ENCODE data around the gene IGIP.
"Not testable (repeated sequence)": the region's sequence is repeated elsewhere in the genome, so short reads cannot be mapped to it uniquely, and the experiment has no call there.

Gene IGIP

DNA sequence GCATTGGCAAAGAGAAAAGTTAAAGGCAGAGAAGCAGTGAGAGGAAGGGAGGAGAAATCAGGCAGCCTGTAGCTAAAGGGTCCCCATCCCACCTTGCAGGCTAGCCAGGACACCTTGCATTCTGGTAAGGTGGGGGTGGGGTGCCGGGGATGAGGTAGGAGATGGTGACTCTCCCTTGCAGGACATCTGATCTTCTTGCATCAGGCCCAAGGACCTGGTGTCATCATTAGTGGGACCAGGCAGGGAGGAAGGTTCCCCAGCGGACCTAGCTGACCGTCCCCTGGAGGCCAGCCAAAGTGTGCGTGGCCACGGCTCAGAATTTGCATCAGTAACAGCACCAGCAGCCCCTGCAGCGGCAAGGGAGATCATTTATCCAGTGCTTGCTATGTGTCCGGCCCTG, 27.5 kb downstream of the IGIP start:
- no peak overlapping the region for H3K4me3 ChIP-seq (ENCODE audit: low read length)
- no peak for TF ChIP-seq ZNF274 (IDR thresholded peaks at IDR 0.05; ENCODE audit: low read depth, low read length)

DNA sequence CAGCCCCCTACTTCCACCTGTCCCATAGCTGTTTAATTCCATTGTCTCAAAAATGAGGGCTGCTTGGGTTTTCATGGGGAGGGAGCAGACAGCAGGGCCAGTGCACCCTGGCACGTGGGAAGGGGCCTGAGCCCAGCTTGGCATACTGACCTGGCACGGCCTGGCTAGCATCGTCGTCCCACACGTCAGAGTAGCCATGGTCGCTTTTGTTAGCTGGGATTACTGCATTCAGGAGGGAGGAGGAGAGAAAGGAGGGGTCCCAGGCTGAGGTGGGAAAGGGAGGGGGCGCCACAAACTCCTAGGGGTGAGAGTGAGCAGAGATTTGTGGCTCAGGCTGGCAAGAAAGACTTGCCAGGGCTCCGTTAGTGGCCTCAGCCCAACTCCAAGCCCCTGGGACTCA, 28.2 kb downstream of the IGIP start:
- no peak overlapping the region for H3K4me3 ChIP-seq (ENCODE audit: low read length)
- no peak for TF ChIP-seq ZNF274 (IDR thresholded peaks at IDR 0.05; ENCODE audit: low read depth, low read length)

DNA sequence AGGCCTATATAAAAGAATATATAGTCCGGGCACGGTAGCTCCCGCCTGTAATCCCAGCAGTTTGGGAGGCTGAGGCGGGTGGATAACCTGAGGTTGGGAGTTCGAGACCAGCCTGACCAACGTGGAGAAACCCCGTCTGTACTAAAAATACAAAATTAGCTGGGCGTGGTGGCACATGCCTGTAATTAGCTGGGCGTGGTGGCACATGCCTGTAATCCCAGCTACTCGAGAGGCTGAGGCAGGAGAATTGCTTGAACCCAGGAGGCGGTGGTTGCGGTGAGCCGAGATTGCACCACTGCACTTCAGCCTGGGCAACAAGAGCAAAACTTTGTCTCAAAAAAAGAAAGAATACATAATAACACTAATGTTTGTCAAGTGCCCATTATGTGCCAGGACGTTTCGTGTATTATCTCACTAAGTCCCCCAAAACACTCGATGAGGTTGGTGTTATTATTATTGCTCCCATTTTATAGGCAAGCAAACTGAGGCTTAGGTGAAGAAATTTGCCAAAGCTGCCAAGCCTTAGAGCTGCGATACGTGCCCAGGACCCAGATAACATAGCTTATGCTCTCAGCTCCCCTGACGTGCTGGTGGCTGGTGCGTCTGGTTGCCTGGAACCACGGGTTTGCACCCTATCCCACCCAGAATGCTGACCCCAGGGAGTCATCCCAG, 29.1 kb downstream of the IGIP start:
- H3K4me3 ChIP-seq (ENCODE audit: low read length): not testable (repeated sequence)

DNA sequence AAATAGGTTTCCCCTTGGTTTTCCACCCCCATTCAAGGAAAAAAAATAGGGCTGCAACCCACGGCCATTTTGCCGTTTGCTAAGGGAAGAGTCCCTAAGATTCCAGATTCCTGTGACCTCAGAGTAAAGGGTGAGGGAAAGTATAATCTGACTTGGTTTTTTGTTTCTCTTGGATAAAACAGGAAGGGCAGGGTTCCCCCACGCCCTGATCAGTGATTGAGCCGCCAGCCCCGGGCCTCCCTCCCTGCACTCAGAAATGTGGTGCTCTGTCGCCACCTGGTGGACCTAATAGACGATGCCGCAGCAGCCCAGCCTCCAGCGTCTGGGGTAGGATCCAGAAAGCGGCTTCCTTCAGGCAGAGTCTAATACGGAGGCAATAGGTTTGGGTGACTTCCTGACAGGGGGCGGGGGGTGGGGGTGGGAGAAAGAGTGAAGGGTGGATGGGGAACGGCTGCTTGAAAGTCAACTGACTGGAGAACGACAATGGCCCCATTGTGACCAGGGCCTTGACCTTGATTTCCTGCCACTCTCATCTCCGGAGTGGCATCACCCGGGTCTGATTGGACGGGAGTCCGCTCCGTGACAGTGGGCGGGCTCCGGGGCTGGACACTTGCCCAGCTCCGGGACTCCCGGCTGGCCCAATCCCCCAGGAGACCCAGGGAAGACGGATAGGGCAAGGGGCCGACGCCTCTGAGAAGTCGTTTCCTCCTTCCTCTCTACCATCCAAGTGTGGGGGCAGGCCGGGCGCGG, 31.5 kb downstream of the IGIP start:
- no peak for TF ChIP-seq ZNF274 (IDR thresholded peaks at IDR 0.05; ENCODE audit: low read depth, low read length)
- H3K4me3 ChIP-seq (ENCODE audit: low read length): no peak overlapping the region

DNA sequence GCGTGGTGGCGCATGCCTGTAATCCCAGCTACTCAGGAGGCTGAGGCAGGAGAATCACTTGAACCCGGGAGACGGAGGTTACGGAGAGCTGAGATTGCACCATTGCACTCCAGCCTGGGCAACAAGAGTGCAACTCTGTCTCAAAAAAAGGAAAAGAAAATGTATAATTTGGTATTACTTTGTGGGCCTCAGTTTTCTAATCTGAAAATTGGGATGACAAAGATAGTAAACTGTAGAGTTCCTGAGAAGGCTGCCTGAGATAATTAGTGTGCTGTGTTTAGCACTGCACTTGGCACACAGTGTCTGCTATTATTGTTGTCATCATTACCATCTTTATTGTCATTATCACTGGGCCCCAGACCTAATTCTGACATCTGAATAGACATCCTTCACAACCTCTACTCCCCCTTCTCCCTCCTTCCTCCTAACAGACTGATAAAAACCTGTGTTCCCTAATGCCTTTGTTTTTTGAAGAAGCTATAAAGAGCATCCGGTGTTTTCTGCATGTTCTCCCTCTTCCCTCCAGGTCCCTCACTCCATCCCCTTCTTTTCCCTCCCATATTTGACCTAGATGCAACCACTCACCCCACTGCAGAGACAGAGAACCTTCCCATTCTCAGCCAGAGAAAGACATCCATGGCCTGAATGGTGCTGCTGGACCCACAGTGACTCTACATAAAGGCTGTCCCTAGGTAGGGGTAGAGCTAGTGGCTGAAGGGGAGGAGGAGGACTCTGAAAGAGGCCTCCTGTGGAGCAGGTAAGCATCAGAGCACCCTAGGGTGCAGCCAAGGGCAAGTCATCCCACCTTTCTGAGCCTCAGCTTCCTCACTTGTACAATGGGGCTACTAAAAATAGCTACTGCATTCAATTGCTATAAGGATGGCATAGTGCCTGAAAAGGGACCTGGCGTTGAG, 33.5 kb downstream of the IGIP start:
- TF ChIP-seq ZNF274 (IDR thresholded peaks at IDR 0.05; ENCODE audit: low read depth, low read length): no peak
- H3K4me3 ChIP-seq (ENCODE audit: low read length): no peak overlapping the region

DNA sequence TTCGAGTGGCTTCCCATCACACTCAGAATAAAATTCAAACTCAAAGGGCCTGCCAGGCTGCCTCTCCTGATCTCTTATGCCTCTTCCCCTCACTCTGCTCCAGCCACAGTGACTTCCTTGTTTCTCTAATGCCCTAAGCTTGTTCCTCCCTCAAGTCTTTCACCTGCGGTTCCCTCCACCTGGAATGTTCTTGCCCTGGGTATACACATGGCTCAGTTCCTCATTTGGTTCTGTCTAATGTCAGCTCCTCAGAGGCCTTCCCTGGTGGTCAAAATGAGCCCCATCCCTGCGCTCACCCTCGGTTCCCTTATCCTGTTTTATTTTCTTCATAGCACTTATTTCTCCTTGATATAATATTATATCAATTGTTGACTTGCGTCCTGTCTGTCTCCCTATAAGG, 36.5 kb downstream of the IGIP start:
- no peak overlapping the region for H3K4me3 ChIP-seq (ENCODE audit: low read length)
- TF ChIP-seq ZNF274 (IDR thresholded peaks at IDR 0.05; ENCODE audit: low read depth, low read length): no peak

DNA sequence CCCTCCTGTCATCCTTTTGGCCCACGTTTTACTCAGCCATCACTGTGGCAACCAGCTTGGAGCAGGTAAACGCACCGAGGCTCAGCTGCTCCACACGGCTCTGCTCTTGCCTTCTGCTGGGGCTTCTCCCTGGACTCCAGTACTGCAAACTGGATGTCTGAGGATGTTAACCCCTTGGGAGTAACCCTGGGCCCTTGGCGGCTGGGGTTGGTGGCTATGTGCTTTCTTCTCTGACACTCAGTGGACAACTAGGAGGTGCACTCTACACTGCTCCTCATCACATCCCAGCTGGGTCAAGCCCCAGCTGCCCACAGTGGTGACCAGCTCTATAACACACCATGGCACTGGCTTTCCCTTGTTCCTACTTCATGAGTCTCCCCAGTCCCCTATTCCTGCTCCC, 37.0 kb downstream of the IGIP start:
- no peak for TF ChIP-seq ZNF274 (IDR thresholded peaks at IDR 0.05; ENCODE audit: low read depth, low read length)
- no peak overlapping the region for H3K4me3 ChIP-seq (ENCODE audit: low read length)

DNA sequence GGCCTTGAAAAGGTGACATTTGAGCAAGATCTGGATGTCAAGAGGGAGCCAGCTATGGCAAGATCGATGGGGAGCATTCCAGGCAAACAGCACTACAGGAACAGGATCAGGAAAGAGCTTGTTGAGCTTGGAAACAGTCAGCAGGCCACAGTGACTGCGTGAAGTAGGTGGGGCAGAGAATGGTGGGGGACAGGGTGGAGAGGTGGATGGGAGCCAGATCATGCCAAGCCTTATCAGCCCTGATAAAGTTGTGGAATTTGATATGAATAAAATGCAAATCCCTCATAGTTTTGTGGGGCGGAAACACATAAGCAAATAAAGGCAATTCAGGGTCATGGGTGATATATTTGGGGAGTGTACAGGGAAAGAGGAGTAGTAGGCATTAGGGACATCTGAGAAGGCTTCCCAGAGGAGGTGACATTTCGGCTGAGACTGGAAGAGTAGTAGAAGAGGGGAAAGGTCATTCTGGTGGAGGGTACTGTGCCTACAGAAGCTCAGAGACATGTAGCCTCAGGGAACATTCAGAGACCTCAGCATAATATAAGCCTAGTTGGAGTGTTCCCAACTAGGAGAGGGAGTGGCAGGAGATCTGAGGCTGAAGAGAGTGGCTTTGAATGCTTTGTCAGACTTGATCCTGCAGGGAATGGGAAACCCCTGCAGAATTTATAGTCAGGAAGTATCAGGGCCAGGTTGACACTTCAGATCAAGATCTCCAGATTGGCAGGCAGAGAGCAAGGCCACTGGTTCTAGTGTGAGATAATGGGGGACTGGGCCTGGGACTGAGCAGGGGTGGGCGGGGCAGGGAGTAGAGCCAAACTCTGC, 39.6 kb downstream of the IGIP start:
- H3K4me3 ChIP-seq (ENCODE audit: low read length): no peak overlapping the region
- no peak for TF ChIP-seq ZNF274 (IDR thresholded peaks at IDR 0.05; ENCODE audit: low read depth, low read length)

DNA sequence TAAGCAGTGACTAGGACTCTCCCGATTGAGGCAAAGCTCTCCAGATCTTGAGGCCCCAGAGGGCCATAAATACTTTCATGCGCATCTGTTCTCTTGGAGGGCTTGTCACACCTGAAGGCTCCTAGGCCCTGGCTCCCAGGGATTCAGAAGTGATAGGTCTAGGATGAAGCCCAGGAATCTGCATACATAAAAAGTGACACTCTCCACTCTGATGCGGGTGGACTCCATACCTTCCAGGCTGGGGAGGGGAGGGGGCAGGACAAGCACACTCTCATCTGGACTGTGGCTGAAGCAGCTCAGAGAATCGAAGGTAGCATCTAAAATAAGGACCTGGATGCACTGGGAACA, 40.2 kb downstream of the IGIP start:
- H3K4me3 ChIP-seq (ENCODE audit: low read length): no peak overlapping the region
- TF ChIP-seq ZNF274 (IDR thresholded peaks at IDR 0.05; ENCODE audit: low read depth, low read length): no peak

DNA sequence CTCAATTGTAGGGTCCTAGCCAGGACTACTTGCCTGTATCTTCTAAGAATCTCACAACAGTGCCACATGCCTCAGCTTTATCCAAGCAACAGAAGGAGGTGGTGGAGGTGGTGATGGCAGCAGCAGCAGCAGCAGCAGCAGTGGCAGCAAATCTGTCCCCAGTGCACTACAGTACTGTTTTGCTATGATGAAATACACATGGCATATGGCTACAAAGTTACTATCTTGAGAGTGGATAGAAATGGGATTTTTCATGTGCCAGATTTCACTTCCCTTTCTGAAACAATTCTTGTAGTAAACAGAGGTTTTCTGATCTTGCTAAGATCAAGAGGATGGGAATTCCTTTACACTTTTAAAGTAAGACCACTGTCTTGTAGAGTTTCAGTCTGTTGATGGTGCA, 41.2 kb downstream of the IGIP start:
- no peak for TF ChIP-seq ZNF274 (IDR thresholded peaks at IDR 0.05; ENCODE audit: low read depth, low read length)

DNA sequence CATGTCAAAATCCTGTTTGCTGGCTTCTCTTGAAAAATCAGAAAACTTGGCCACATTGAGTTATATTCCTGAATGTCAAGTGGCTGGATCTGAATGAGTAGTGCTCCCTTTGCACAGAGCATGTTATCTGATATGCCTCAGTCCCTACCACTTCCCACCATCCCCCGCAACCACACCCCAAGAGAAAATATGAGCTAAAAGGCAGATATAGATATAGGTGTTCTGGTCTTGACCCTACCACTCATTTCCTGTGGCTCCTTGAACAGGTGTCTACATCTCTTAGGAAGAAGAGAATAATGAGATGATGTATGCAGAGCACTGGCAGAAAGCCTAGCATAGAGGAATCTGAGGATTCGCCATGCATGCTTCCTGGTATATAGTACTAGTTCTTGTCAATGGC, 42.6 kb downstream of the IGIP start:
- no peak for TF ChIP-seq ZNF274 (IDR thresholded peaks at IDR 0.05; ENCODE audit: low read depth, low read length)
- no peak overlapping the region for H3K4me3 ChIP-seq (ENCODE audit: low read length)

More for the DNA sequence above, 41.2 kb downstream of the IGIP start:
- H3K4me3 ChIP-seq (ENCODE audit: low read length): no peak overlapping the region

DNA sequence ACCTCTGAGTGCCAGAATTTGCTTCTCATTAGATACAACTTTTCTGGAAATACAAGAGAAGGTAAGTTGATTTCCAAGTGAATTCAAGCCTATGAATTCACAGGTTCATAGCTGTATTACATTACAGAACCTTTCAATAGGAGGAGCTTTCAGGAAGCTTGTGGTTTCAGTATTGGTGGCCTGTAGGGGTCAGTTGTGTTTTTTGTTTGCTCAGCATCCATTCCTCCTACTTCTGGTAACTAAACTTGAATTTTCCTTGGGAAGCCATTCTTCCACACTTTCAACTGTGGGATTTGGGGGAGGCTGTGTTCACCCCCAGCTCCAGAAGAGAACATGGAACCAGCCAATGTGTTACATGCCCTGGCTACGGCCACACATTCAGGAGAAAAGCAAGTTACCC, 43.7 kb downstream of the IGIP start:
- no peak overlapping the region for H3K4me3 ChIP-seq (ENCODE audit: low read length)
- TF ChIP-seq ZNF274 (IDR thresholded peaks at IDR 0.05; ENCODE audit: low read depth, low read length): no peak

DNA sequence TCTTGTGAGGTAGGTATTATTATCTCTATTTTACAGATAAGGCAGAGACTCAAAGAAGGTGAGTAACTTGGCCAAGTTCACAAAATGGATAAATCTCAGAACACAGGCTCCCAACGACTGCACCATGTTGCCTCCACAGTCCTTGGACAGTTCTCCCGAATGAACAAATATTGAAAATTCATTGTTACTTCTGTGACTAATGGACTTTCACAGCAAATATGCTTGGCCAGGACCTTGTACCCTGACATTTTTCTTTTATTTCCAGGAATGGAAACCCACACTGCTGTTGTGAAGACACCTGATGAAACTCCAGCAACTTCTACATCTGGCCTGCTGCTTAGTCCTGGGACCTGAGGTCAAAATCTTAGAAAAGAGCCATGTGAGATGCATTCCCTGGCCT, 46.7 kb downstream of the IGIP start:
- no peak for TF ChIP-seq ZNF274 (IDR thresholded peaks at IDR 0.05; ENCODE audit: low read depth, low read length)
- H3K4me3 ChIP-seq (ENCODE audit: low read length): no peak overlapping the region

DNA sequence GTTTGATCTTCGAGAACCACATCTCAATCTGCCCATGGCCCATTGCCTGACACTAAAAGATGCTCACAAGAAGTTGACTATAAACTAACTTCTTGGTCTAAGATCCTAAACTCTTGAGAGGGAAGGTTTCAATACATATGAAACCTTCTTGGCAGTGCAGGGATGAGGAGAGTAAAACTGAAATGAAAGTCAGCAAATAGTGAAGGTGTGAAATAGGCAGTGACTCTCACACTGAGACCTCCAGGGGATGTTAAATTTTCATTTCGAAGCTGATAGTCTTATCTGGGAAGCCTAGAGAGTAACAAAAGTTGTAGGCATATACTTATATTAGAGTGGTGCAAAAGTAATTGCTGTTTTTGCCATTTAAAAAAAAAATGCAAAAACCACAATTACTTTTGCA, 48.3 kb downstream of the IGIP start:
- TF ChIP-seq ZNF274 (IDR thresholded peaks at IDR 0.05; ENCODE audit: low read depth, low read length): no peak
- H3K4me3 ChIP-seq (ENCODE audit: low read length): no peak overlapping the region
